Hepatocyte (in vitro differentiated cells): ENCODE measurements around the gene SNX19. TPM values are rescaled to one million over a fixed set of nuclear protein-coding genes. Genes with fewer than 3 reads are reported as not detected.

ENCODE experiments used
- DNase-seq: peaks from one replicate; pipeline ENCODE4 v3.0.0-alpha.2; 2016; ENCODE audit warnings: low spot score
- H2AFZ ChIP-seq: fragments of 200-600 bp; sonication (generic); 2 replicates; pipeline ENCODE4 v1.6.0; 2016; ENCODE audit warnings: antibody characterized with exemption, mild to moderate bottlenecking
- H3K27ac ChIP-seq: fragments of 200-600 bp; sonication (generic); 2 replicates; pipeline ENCODE4 v1.5.1; 2016; ENCODE audit warnings: mild to moderate bottlenecking
- H3K27me3 ChIP-seq: fragments of 200-600 bp; sonication (generic); 2 replicates; pipeline ENCODE4 v1.6.1; 2016
- H3K36me3 ChIP-seq: fragments of 200-600 bp; sonication (generic); replicated peaks from 2 replicates; pipeline ENCODE4 v1.5.1; 2016; ENCODE audit warnings: low read depth; ENCODE audit not compliant: insufficient read depth
- H3K4me1 ChIP-seq: fragments of 200-600 bp; sonication (generic); 2 replicates; pipeline ENCODE4 v1.5.1; 2016; ENCODE audit warnings: mild to moderate bottlenecking, moderate library complexity; ENCODE audit not compliant: insufficient read depth
- H3K4me2 ChIP-seq: fragments of 200-600 bp; sonication (generic); 2 replicates; pipeline ENCODE4 v1.6.0; 2016
- H3K4me3 ChIP-seq: fragments of 200-600 bp; sonication (generic); 2 replicates; pipeline ENCODE4 v1.5.1; 2016; ENCODE audit warnings: mild to moderate bottlenecking
- H3K79me2 ChIP-seq: fragments of 200-600 bp; sonication (generic); 2 replicates; pipeline ENCODE4 v1.6.0; 2017; ENCODE audit warnings: mild to moderate bottlenecking
- H3K9me2 ChIP-seq: fragments of 200-600 bp; sonication (generic); replicated peaks from 2 replicates; pipeline ENCODE4 v1.6.0; 2017; ENCODE audit warnings: mild to moderate bottlenecking; ENCODE audit not compliant: insufficient read depth
- H3K9me3 ChIP-seq: fragments of 200-600 bp; sonication (generic); 2 replicates; pipeline ENCODE4 v1.5.1; 2016; ENCODE audit warnings: low read depth, mild to moderate bottlenecking
- H4K20me1 ChIP-seq: fragments of 200-600 bp; sonication (generic); 2 replicates; pipeline ENCODE4 v1.6.0; 2016; ENCODE audit warnings: mild to moderate bottlenecking; ENCODE audit not compliant: insufficient read depth, poor library complexity, severe bottlenecking
- CTCF ChIP-seq: fragments of 200-600 bp; sonication (generic); IDR thresholded peaks from 2 replicates; pipeline ENCODE4 v1.5.1; 2016; ENCODE audit warnings: antibody characterized with exemption, mild to moderate bottlenecking; ENCODE audit not compliant: poor library complexity
- EZH2 ChIP-seq: fragments of 200-600 bp; sonication (generic); IDR thresholded peaks from 2 replicates; pipeline ENCODE4 v1.6.1; 2016; ENCODE audit warnings: antibody characterized with exemption, mild to moderate bottlenecking, borderline replicate concordance
- EZH2phosphoT487 ChIP-seq: fragments of 200-600 bp; sonication (generic); IDR thresholded peaks from one replicate; pipeline ENCODE4 v1.6.1; 2018; ENCODE audit warnings: antibody characterized with exemption, mild to moderate bottlenecking, low read depth, moderate library complexity; ENCODE audit not compliant: unreplicated experiment, severe bottlenecking
- WGBS: methylation state at CpG from one replicate; pipeline ENCODE4 v1.1.6; 2016; ENCODE audit warnings: low lambda C conversion rate; ENCODE audit errors: missing lambda C conversion rate; 5-methylcytosine and 5-hydroxymethylcytosine counted together
- polyA plus RNA-seq: library from polyadenylated mRNA; unstranded; fragments of >200 nt; fragmentation: Nextera tagmentation; extraction: Ambion mirVana; gene quantifications from 2 replicates; pipeline ENCODE4 v1.2.1, GENCODE V29; 2016
- total RNA-seq: library from RNA; depleted of rRNA; stranded (reverse); fragments of >200 nt; gene quantifications from 2 replicates; pipeline ENCODE4 v1.2.3, GENCODE V29; 2014

The SNX19 gene
- total and polyA plus RNA-seq, 2 experiments from 2014 or later, result 40.6 to 64.3 TPM

GRCh38 chr11:130848361-130849214 lies 67.7 kb downstream of the SNX19 start:
- Histone ChIP-seq H3K9me2 (no peaks in the 10 kb centered on the region), H3K27ac (no peak overlapping the region), H3K27me3 (no peaks in the 10 kb centered on the region), H3K79me2 (no peaks in the 10 kb centered on the region), H3K4me2 (no peak overlapping the region), H3K4me3 (no peak overlapping the region), H3K9me3 (no peaks in the 10 kb centered on the region), H2AFZ (no peak overlapping the region), H4K20me1 (no peaks in the 10 kb centered on the region), H3K36me3 (no peaks in the 10 kb centered on the region), H3K4me1 (no peaks in the 10 kb centered on the region)
- 89% methylated on average over 6 of the region's 6 CpGs for WGBS
- TF ChIP-seq EZH2, result no peak
- no peak for TF ChIP-seq CTCF
- no peak for TF ChIP-seq EZH2phosphoT487
- DNase-seq, result no peak

GRCh38 chr11:130847517-130847916 lies 68.8 kb downstream of the SNX19 start:
- 80% methylated on average over 8 of the region's 8 CpGs for WGBS
- Histone ChIP-seq H3K27ac (no peak overlapping the region), H3K9me2 (no peaks in the 10 kb centered on the region), H3K36me3 (no peaks in the 10 kb centered on the region), H3K27me3 (no peaks in the 10 kb centered on the region), H4K20me1 (no peaks in the 10 kb centered on the region), H3K4me1 (no peaks in the 10 kb centered on the region), H3K4me3 (no peak overlapping the region), H3K4me2 (no peak overlapping the region), H3K79me2 (no peaks in the 10 kb centered on the region), H3K9me3 (no peaks in the 10 kb centered on the region), H2AFZ (no peak overlapping the region)
- no peak for TF ChIP-seq EZH2phosphoT487
- TF ChIP-seq CTCF, result no peak
- TF ChIP-seq EZH2, result no peak
- DNase-seq, result no peak

DNA sequence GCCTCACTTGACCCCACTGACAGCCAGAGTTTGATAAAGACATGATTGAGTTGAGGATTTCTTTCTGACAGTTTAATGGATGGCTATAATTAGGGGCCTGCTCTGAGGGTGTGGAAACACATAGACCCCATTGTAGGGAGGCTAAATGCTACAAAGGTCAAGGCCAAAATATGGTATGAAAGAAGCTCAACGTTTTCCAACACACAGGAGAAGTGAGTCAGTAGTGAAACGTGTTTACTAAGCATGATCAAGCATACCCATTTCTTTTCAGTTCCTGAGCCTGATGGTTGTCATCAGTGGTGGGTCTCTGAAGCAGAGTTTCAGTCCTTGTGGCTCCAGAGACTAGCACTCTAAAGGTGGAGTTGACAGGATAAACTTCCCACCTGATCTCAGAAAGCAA lies 69.7 kb downstream of the SNX19 start:
- Histone ChIP-seq H4K20me1 (no peaks in the 10 kb centered on the region), H3K4me2 (no peak overlapping the region), H3K27ac (no peak overlapping the region), H3K9me2 (no peaks in the 10 kb centered on the region), H3K9me3 (no peaks in the 10 kb centered on the region), H3K79me2 (no peaks in the 10 kb centered on the region), H3K36me3 (no peaks in the 10 kb centered on the region), H3K4me3 (no peak overlapping the region), H3K4me1 (peaks cover under 1% of the 10 kb centered on the region), H3K27me3 (no peaks in the 10 kb centered on the region), H2AFZ (no peak overlapping the region)
- no peak for TF ChIP-seq EZH2
- TF ChIP-seq EZH2phosphoT487, result no peak
- TF ChIP-seq CTCF, result no peak
- DNase-seq, result no peak
- 67% methylated on average over 2 of the region's 2 CpGs for WGBS
